Mucosa of rectum (tissue), 2 donors: ENCODE data around the gene ANXA8L1.
"Not testable (repeated sequence)": the region's sequence is repeated elsewhere in the genome, so short reads cannot be mapped to it uniquely, and the experiment has no call there.

Source experiments
- H3K27ac ChIP-seq, 2 donors: one replicate each; pipeline ENCODE4 v1.7.0; 2013; ENCODE audit warnings: inconsistent platforms in 2 of 2, low read depth in 2 of 2, low read length in 2 of 2
- H3K27me3 ChIP-seq, 2 donors: one replicate each; pipeline ENCODE4 v1.7.0; 2013; ENCODE audit warnings: low read length in 2 of 2; ENCODE audit not compliant: control insufficient read depth in 2 of 2, insufficient read depth in 2 of 2
- H3K36me3 ChIP-seq, 2 donors: one replicate each; pipeline ENCODE4 v1.7.0; 2013; ENCODE audit warnings: low read length in 2 of 2; ENCODE audit not compliant: control insufficient read depth in 2 of 2, insufficient read depth in 2 of 2
- H3K4me1 ChIP-seq, 2 donors: one replicate each; pipeline ENCODE4 v1.7.0; 2013; ENCODE audit warnings: low read length in 2 of 2, mild to moderate bottlenecking in 1 of 2; ENCODE audit not compliant: control insufficient read depth in 2 of 2, insufficient read depth in 2 of 2
- H3K4me3 ChIP-seq, 2 donors: one replicate each; pipeline ENCODE4 v1.7.0; 2013; ENCODE audit warnings: low read length in 2 of 2
- H3K9ac ChIP-seq, 2 donors: one replicate each; pipeline ENCODE4 v1.7.0; 2013; ENCODE audit warnings: low read length in 2 of 2, low read depth in 1 of 2, mild to moderate bottlenecking in 1 of 2
- H3K9me3 ChIP-seq, 2 donors: one replicate each; pipeline ENCODE4 v1.7.0; 2013; ENCODE audit warnings: low read length in 2 of 2; ENCODE audit not compliant: control insufficient read depth in 2 of 2
- donor health status: healthy.
- donor health status: Normal muscosa, but diverticular disease.

Gene ANXA8L1

DNA sequence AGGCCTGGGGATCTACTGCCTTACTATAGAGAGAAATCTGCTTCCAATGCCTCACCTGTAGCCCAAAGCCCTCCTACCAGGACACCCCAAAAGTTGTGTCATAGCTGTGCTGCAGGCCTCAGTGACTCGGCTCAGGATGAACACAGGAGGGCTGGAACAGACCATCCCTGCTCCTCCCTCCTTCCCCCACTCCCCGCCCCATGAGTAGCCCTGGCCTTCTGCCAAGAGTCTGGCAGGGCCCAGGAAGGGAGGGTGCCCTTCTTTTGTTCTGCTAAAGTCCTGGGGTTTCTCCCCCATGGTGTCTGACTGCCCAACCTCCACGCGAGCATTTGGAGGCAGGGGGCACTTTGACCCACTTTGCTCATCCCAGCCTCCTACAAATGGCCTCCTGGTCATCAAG is 65.4 kb downstream of the ANXA8L1 start:
- H3K4me3 ChIP-seq, H3K4me1 ChIP-seq, H3K27ac ChIP-seq, H3K36me3 ChIP-seq, H3K27me3 ChIP-seq, H3K9ac ChIP-seq, H3K9me3 ChIP-seq: not testable (repeated sequence)
